ENCODE results near the gene ABCC9. TPM values are rescaled to one million over a fixed set of nuclear protein-coding genes. Genes with fewer than 3 reads are reported as not detected.
"Not testable (repeated sequence)": the region's sequence is repeated elsewhere in the genome, so short reads cannot be mapped to it uniquely, and the experiment has no call there.

Gene ABCC9
- total RNA-seq, 2 experiments from 2014 or later = not detected

- H3K9me3 Mint-ChIP-seq (ENCODE audit: insufficient read depth) = no peaks in the 10 kb centered on the region
Measured at GRCh38 chr12:21823581-21823980, 117.6 kb downstream of the ABCC9 start.

DNA sequence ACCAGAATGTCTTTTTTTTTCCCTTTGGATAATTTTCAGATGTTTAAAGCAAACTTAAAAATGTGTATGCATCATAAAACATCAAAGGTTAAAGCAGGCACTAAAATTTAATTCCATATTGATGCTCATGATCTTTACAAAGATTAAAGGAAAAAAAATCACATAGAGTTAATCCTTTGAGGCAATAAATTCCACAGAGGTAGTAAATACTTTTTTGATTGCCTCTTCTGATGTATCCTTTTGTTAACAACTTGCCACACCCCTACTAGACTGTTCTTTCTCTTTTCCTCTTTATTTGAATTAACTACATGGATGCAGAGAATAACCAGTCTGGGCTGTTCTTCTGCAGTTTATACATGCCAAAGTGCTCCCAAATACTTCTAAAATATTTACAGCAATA, 121.5 kb downstream of the ABCC9 start:
- H3K9me3 Mint-ChIP-seq (ENCODE audit: insufficient read depth) = no peaks in the 10 kb centered on the region
- H3K4me1 Mint-ChIP-seq (ENCODE audit: low read depth) = no peaks in the 10 kb centered on the region
- H3K27ac Mint-ChIP-seq = no peak overlapping the region
- CTCF ChIA-PET = no interaction called here
- H3K27me3 Mint-ChIP-seq (ENCODE audit: low read depth) = no peaks in the 10 kb centered on the region
- POLR2A ChIA-PET = no interaction called here
- H3K36me3 Mint-ChIP-seq (ENCODE audit: low read depth) = no peaks in the 10 kb centered on the region
- ATAC-seq (no peak), DNase-seq (no peak)
- no peak overlapping the region for H3K4me3 Mint-ChIP-seq

More at GRCh38 chr12:21823581-21823980, 117.6 kb downstream of the ABCC9 start:
- H3K27ac Mint-ChIP-seq = no peak overlapping the region
- no peaks in the 10 kb centered on the region for H3K27me3 Mint-ChIP-seq (ENCODE audit: low read depth)
- no peaks in the 10 kb centered on the region for H3K4me1 Mint-ChIP-seq (ENCODE audit: low read depth)
- no peak overlapping the region for H3K4me3 Mint-ChIP-seq
- DNase-seq (no peak), ATAC-seq (no peak)
- ChIA-PET CTCF (no interaction called here), POLR2A (no interaction called here)
- no peaks in the 10 kb centered on the region for H3K36me3 Mint-ChIP-seq (ENCODE audit: low read depth)

GRCh38 chr12:21819236-21819635, 122.0 kb downstream of the ABCC9 start:
- CTCF ChIA-PET = no interaction called here
- DNase-seq (no peak), ATAC-seq (no peak)
- POLR2A ChIA-PET = no interaction called here
- Mint-ChIP-seq H3K4me1 (ENCODE audit: low read depth) (no peaks in the 10 kb centered on the region), H3K4me3 (no peak overlapping the region), H3K27ac (no peak overlapping the region), H3K27me3 (ENCODE audit: low read depth) (no peaks in the 10 kb centered on the region), H3K9me3 (ENCODE audit: insufficient read depth) (no peaks in the 10 kb centered on the region), H3K36me3 (ENCODE audit: low read depth) (no peaks in the 10 kb centered on the region)

GRCh38 chr12:21818627-21819026, 122.6 kb downstream of the ABCC9 start:
- ChIA-PET CTCF (no interaction called here), POLR2A (no interaction called here)
- no peak overlapping the region for H3K4me3 Mint-ChIP-seq
- no peaks in the 10 kb centered on the region for H3K27me3 Mint-ChIP-seq (ENCODE audit: low read depth)
- H3K27ac Mint-ChIP-seq = no peak overlapping the region
- ATAC-seq (no peak), DNase-seq (no peak)
- H3K9me3 Mint-ChIP-seq (ENCODE audit: insufficient read depth) = no peaks in the 10 kb centered on the region
- H3K4me1 Mint-ChIP-seq (ENCODE audit: low read depth) = no peaks in the 10 kb centered on the region
- no peaks in the 10 kb centered on the region for H3K36me3 Mint-ChIP-seq (ENCODE audit: low read depth)

GRCh38 chr12:21815306-21816062, 125.7 kb downstream of the ABCC9 start:
- no peak overlapping the region for H3K4me3 Mint-ChIP-seq
- no peak for DNase-seq
- no peaks in the 10 kb centered on the region for H3K9me3 Mint-ChIP-seq (ENCODE audit: insufficient read depth)
- no peaks in the 10 kb centered on the region for H3K36me3 Mint-ChIP-seq (ENCODE audit: low read depth)
- POLR2A ChIA-PET = no interaction called here
- no peaks in the 10 kb centered on the region for H3K27me3 Mint-ChIP-seq (ENCODE audit: low read depth)
- no peak overlapping the region for H3K27ac Mint-ChIP-seq
- H3K4me1 Mint-ChIP-seq (ENCODE audit: low read depth) = no peaks in the 10 kb centered on the region
- CTCF ChIA-PET = no interaction called here
- no peak for ATAC-seq

DNA sequence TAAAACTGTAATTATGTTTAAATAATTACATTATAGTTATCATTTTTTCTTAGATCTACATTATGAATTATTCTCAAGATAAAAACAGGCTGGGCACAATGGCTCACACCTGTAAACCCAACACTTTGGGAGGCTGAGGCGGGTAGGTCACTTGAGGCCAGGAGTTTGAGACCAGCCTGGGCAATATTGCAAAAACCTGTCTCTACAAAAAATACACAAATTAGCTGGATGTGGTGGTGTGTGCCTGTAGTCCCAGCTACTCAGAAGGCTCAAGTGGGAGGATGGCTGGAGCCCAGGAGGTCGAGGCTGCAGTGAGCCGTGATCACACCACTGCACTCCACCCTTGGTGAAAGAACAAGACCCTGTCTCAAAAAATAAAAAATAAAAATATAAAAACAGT, 126.4 kb downstream of the ABCC9 start:
- no peak overlapping the region for H3K4me3 Mint-ChIP-seq
- no peak overlapping the region for H3K27ac Mint-ChIP-seq
- no peaks in the 10 kb centered on the region for H3K4me1 Mint-ChIP-seq (ENCODE audit: low read depth)
- no peaks in the 10 kb centered on the region for H3K27me3 Mint-ChIP-seq (ENCODE audit: low read depth)
- ATAC-seq (no peak), DNase-seq (no peak)
- no peaks in the 10 kb centered on the region for H3K36me3 Mint-ChIP-seq (ENCODE audit: low read depth)
- CTCF ChIA-PET = no interaction called here
- POLR2A ChIA-PET = no interaction called here
- no peaks in the 10 kb centered on the region for H3K9me3 Mint-ChIP-seq (ENCODE audit: insufficient read depth)

- ChIA-PET POLR2A (no interaction called here), CTCF (no interaction called here)
- ATAC-seq (no peak), DNase-seq (no peak)
- Mint-ChIP-seq H3K27ac (no peak overlapping the region), H3K4me3 (no peak overlapping the region), H3K36me3 (ENCODE audit: low read depth) (no peaks in the 10 kb centered on the region), H3K9me3 (ENCODE audit: insufficient read depth) (no peaks in the 10 kb centered on the region), H3K4me1 (ENCODE audit: low read depth) (no peaks in the 10 kb centered on the region), H3K27me3 (ENCODE audit: low read depth) (no peaks in the 10 kb centered on the region)
Measured at GRCh38 chr12:21814327-21814726, 126.9 kb downstream of the ABCC9 start.

DNA sequence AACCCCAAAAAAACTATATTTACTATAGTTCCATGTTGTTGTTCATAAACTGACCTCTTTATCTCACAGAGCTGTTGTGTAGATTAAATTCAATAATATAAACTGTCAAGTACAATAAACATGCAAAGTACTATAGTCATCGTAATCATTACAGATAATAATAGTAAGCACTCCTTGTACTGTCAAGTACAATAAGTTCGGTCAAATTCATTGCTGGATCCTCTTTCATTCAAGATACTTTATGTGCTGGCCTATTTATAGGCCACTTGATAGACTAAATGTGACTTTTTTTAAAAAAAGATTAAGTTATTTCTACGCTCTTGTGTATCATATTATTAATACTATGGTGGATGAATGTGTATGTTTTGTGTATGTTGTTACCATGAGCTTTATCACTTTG, 127.5 kb downstream of the ABCC9 start:
- Mint-ChIP-seq H3K4me1 (ENCODE audit: low read depth) (no peaks in the 10 kb centered on the region), H3K27ac (no peak overlapping the region), H3K9me3 (ENCODE audit: insufficient read depth) (no peaks in the 10 kb centered on the region), H3K4me3 (no peak overlapping the region), H3K36me3 (ENCODE audit: low read depth) (no peaks in the 10 kb centered on the region), H3K27me3 (ENCODE audit: low read depth) (no peaks in the 10 kb centered on the region)
- ATAC-seq (no peak), DNase-seq (no peak)
- POLR2A ChIA-PET = no interaction called here
- CTCF ChIA-PET = no interaction called here

- Mint-ChIP-seq H3K4me1 (ENCODE audit: low read depth) (no peaks in the 10 kb centered on the region), H3K36me3 (ENCODE audit: low read depth) (no peaks in the 10 kb centered on the region), H3K27me3 (ENCODE audit: low read depth) (no peaks in the 10 kb centered on the region), H3K27ac (no peak overlapping the region), H3K4me3 (no peak overlapping the region), H3K9me3 (ENCODE audit: insufficient read depth) (no peaks in the 10 kb centered on the region)
- CTCF ChIA-PET = no interaction called here
- POLR2A ChIA-PET = no interaction called here
- ATAC-seq = no peak
- DNase-seq = no peak
Measured at GRCh38 chr12:21813125-21813524, 128.1 kb downstream of the ABCC9 start.

DNA sequence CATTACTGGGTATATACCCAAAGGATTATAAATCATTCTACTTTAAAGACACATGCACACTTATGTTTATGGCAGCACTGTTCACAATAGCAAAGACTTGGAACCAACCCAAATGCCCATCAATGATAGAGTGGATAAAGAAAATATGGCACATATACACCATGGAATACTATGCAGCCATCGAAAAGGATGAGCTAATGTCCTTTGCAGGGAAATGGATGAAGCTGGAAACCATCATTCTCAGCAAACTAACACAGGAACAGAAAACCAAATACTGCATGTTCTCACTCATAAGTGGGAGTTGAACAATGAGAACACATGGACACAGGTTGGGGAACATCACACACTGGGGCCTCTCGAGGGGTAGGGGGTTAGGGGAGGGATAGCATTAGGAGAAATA, 128.9 kb downstream of the ABCC9 start:
- ATAC-seq; H3K27me3 Mint-ChIP-seq (ENCODE audit: low read depth); H3K4me1 Mint-ChIP-seq (ENCODE audit: low read depth); CTCF ChIA-PET; H3K36me3 Mint-ChIP-seq (ENCODE audit: low read depth); H3K27ac Mint-ChIP-seq; DNase-seq; POLR2A ChIA-PET; H3K9me3 Mint-ChIP-seq (ENCODE audit: insufficient read depth); H3K4me3 Mint-ChIP-seq: not testable (repeated sequence)

GRCh38 chr12:21809100-21809499, 132.1 kb downstream of the ABCC9 start:
- Mint-ChIP-seq H3K36me3 (ENCODE audit: low read depth) (no peaks in the 10 kb centered on the region), H3K9me3 (ENCODE audit: insufficient read depth) (no peaks in the 10 kb centered on the region), H3K27me3 (ENCODE audit: low read depth) (no peaks in the 10 kb centered on the region), H3K4me3 (no peak overlapping the region), H3K27ac (no peak overlapping the region), H3K4me1 (ENCODE audit: low read depth) (no peaks in the 10 kb centered on the region)
- ATAC-seq (no peak), DNase-seq (no peak)
- ChIA-PET CTCF (no interaction called here), POLR2A (no interaction called here)

DNA sequence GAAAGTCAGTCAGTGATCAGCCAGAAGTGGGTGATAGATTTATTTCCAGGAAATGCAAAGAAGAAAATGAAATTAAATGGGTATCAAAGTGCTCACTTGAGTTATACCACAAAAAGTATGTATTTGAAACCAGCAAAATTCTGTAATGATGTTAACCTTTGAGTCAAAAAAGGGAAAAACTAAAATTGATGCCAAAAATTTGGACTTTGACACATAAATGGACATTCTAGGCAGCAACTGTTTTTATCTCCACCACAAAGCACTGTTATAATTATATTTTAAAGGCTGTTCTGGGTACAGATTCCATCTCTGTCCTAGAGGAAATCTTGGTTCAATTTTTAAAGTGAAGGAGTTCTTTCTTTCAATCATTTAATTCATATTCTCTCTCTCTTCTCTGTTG, 135.0 kb downstream of the ABCC9 start:
- POLR2A ChIA-PET = no interaction called here
- no peak overlapping the region for H3K27ac Mint-ChIP-seq
- no peaks in the 10 kb centered on the region for H3K36me3 Mint-ChIP-seq (ENCODE audit: low read depth)
- DNase-seq (no peak), ATAC-seq (no peak)
- CTCF ChIA-PET = no interaction called here
- H3K27me3 Mint-ChIP-seq (ENCODE audit: low read depth) = no peaks in the 10 kb centered on the region
- H3K9me3 Mint-ChIP-seq (ENCODE audit: insufficient read depth) = no peaks in the 10 kb centered on the region
- H3K4me1 Mint-ChIP-seq (ENCODE audit: low read depth) = no peaks in the 10 kb centered on the region
- H3K4me3 Mint-ChIP-seq = no peak overlapping the region

DNA sequence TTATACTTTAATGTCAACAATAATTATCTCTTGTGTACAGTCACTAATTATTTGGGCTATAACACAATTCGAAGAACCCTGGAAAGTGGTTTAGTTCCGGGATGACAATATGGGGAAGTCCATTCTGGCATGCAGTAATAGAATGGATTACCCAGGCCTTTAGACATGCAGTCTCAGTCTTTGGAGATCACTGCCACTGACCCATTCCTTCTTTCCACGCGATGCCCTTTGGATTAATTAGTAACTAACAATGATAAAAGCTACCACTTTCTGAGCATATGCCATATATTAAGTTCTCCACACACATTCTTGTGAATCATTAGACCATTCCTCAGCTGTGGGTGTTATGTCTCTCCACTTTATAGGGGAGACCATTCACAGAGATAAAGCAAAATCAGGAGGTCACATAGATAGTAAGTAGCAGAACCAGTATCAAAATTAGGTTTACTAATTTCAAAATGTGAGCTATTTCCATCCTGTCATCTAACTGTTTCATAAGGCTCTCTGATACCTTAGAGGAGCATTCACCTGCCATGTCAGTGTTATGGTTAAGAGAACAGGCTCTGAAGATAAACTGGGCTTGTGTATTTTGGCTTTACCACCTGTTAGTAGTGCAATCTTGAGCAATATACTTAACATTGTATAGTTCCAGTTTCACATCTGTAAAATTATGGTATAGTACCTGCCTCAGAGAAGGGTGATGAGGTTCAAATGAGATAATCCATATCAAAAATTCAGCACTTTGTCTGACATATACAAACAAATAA, 139.5 kb downstream of the ABCC9 start:
- ATAC-seq (no peak), DNase-seq (no peak)
- Mint-ChIP-seq H3K27ac (no peak overlapping the region), H3K27me3 (ENCODE audit: low read depth) (no peaks in the 10 kb centered on the region), H3K9me3 (ENCODE audit: insufficient read depth) (no peaks in the 10 kb centered on the region), H3K36me3 (ENCODE audit: low read depth) (no peaks in the 10 kb centered on the region), H3K4me3 (no peak overlapping the region), H3K4me1 (ENCODE audit: low read depth) (no peaks in the 10 kb centered on the region)
- CTCF ChIA-PET = no interaction called here
- POLR2A ChIA-PET = no interaction called here

Measured in activated CD8-positive, alpha-beta T cell treated with anti-CD3 and anti-CD28 coated beads, Interleukin-2, amount 10 ng/mL, durations not matched to agents 7 days and 5 days (primary cell).